ENCODE measurements around the gene GNG4.

The GNG4 gene

DNA sequence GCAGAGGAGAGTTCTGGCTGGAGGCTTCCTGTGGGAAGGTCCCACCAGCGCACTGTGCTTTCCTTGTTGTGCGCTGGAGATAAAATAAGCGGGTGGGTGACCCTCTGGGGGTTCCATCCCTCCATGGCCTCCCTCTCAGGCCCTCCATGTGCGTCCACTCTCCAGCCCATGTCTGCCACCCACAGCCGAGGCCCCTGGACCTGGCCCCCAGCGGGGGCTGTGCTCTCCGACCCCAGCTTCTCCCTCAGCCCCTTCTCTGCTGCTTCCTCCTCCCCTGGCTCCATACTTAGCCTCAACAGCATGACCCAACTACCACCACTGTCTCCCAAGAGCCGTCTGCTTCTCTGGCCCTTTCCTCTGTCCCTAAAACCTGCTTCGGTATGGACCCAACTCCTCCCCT is 61.4 kb downstream of the GNG4 start:
- no peak for DNase-seq (ENCODE audit: low read depth, low spot score)
- TF ChIP-seq, protein P1, sequence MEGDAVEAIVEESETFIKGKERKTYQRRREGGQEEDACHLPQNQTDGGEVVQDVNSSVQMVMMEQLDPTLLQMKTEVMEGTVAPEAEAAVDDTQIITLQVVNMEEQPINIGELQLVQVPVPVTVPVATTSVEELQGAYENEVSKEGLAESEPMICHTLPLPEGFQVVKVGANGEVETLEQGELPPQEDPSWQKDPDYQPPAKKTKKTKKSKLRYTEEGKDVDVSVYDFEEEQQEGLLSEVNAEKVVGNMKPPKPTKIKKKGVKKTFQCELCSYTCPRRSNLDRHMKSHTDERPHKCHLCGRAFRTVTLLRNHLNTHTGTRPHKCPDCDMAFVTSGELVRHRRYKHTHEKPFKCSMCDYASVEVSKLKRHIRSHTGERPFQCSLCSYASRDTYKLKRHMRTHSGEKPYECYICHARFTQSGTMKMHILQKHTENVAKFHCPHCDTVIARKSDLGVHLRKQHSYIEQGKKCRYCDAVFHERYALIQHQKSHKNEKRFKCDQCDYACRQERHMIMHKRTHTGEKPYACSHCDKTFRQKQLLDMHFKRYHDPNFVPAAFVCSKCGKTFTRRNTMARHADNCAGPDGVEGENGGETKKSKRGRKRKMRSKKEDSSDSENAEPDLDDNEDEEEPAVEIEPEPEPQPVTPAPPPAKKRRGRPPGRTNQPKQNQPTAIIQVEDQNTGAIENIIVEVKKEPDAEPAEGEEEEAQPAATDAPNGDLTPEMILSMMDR (IDR thresholded peaks at IDR 0.05; ENCODE audit: low read depth, low read length): no peak
- no peak overlapping the region for H3K4me3 ChIP-seq (ENCODE audit: low read depth, low read length)
- in situ Hi-C loops (cut with HindIII; ENCODE audit: low sequenced_read_pairs): no loop called here

DNA sequence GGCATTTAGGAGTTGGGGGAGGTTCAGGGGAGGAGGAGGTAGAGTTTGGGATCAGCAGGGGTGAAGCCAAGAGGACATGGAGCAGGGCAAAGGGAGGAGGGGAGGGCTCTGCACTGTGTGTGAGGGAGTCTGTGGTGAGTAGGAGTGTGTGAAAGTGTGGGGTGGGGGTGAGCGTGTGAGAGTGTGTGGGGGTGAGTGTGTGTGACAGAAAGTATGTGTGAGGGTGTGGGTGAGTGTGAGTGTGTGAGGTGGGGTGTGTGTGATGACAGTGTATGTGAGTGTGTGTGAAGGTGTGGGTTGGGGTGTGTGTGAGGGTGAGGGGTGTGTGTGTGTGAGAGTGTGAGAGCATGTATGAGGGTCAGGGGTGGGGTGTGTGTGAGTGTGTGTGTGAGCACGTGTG is 62.6 kb downstream of the GNG4 start:
- no peak for DNase-seq (ENCODE audit: low read depth, low spot score)
- H3K4me3 ChIP-seq (ENCODE audit: low read depth, low read length): no peak overlapping the region
- TF ChIP-seq, protein P1 (IDR thresholded peaks at IDR 0.05; ENCODE audit: low read depth, low read length): no peak
- in situ Hi-C loops (cut with HindIII; ENCODE audit: low sequenced_read_pairs): no loop called here

DNA sequence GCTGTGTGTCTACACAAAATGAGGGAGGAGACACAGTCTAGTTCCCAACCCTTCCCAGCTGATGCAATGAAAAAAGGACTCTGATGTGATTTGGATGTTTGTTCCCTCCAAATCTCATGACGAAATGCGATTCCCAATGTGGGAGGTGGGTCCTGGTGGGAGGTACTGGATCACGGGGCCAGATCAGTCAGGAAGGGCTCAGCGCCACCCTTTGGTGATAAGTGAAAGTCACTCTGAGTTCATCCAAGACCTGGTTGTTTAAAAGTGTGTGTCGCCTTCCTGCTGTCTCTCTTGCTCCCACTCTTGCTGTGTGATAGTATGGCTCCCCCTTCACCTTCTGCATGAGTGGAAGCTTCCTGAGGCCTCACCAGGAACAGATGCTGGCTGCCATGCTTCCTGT is 63.2 kb downstream of the GNG4 start:
- TF ChIP-seq, protein P1 (IDR thresholded peaks at IDR 0.05; ENCODE audit: low read depth, low read length): no peak
- in situ Hi-C loops (cut with HindIII; ENCODE audit: low sequenced_read_pairs): no loop called here
- no peak for DNase-seq (ENCODE audit: low read depth, low spot score)
- no peak overlapping the region for H3K4me3 ChIP-seq (ENCODE audit: low read depth, low read length)

DNA sequence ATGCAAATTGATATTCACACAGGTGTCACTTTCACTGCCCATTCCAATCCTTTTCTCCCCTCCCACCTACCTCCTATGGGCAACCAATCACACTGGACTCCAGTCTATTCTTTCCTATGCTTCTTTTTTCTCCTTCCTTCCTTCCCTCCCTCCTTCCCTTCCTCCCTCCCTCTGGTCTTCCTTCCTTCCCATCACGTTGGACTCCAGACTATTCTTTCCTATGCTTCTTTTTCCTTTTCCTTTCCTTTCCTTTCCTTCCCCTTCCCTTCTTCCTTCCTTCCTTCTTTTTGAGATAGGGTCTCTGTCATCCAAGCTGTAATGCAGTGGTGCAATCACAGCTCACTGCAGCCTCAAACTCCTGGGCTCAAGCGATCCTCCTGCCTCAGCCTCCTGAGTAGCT is 64.6 kb downstream of the GNG4 start:
- no peak for DNase-seq (ENCODE audit: low read depth, low spot score)
- TF ChIP-seq, protein P1 (IDR thresholded peaks at IDR 0.05; ENCODE audit: low read depth, low read length): no peak
- in situ Hi-C loops (cut with HindIII; ENCODE audit: low sequenced_read_pairs): no loop called here
- H3K4me3 ChIP-seq (ENCODE audit: low read depth, low read length): no peak overlapping the region

DNA sequence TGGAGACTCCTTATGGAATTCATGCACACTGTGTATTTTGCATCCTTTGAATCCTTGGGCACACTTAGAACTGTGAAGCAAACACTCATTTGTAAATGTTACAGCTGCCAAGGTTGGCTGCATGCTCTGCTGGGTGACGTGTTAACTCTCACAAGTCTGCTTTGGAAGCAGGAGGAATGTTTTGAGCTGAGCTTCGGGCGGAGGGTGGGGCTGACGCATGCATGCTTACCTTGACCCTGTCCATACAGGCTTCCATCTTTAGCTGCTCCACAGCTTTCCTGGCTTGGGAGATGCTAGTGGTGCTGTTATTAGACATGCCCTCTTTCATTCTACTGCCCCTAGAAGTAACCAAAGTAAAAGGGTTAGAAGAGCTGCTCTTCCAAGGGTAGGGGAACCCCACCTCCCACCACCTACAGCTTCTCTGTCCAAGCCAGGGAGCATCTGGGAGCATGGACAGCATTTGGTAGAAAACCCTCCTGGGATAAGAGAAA is 66.0 kb downstream of the GNG4 start:
- DNase-seq (ENCODE audit: low read depth, low spot score): no peak
- H3K4me3 ChIP-seq (ENCODE audit: low read depth, low read length): no peak overlapping the region
- TF ChIP-seq, protein P1 (IDR thresholded peaks at IDR 0.05; ENCODE audit: low read depth, low read length): no peak
- in situ Hi-C loops (cut with HindIII; ENCODE audit: low sequenced_read_pairs): no loop called here

DNA sequence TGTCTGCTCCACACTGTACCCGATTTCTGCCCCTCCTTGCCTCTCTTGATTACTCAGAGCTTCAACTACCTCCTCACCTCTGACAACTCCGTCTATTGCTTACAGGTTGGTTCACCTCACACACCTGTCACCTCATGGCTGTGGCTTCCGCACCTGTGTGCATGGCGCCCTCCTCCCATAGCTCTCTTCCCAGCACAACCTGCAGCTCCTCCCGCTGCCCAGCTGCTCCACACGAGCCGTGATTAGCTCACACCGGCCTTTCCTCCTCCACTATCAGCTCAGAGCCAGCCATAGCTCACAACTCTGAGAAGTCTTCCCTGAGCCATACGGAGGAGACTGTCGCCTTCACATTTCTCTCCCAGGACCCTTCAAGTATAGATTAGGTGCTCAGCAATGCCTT is 67.5 kb downstream of the GNG4 start:
- DNase-seq (ENCODE audit: low read depth, low spot score): no peak
- H3K4me3 ChIP-seq (ENCODE audit: low read depth, low read length): no peak overlapping the region
- in situ Hi-C loops (cut with HindIII; ENCODE audit: low sequenced_read_pairs): no loop called here
- TF ChIP-seq, protein P1 (IDR thresholded peaks at IDR 0.05; ENCODE audit: low read depth, low read length): no peak

DNA sequence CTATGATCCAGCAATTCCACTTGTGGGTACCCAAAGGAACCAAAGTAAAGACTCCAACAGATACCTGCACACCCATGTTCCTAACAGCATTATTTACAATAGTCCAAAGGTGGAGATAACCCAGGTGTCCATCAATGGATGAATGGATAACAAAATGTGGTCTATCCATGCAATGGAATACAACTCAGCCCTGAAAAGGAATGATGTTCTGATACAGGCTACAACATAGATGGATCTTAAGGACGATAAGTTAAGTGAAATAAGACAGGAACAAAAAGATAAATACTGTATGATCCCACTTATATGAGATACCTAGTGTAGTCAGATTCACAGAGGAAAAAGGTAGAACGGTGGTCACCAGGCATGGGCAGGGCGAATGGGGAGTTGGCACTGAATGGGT is 69.7 kb downstream of the GNG4 start:
- in situ Hi-C loops (cut with HindIII; ENCODE audit: low sequenced_read_pairs): no loop called here
- TF ChIP-seq, protein P1 (IDR thresholded peaks at IDR 0.05; ENCODE audit: low read depth, low read length): no peak
- no peak overlapping the region for H3K4me3 ChIP-seq (ENCODE audit: low read depth, low read length)
- DNase-seq (ENCODE audit: low read depth, low spot score): no peak
